AG09319 (cell line): ENCODE results near the gene OVOL2.
"Not testable (repeated sequence)": the region's sequence is repeated elsewhere in the genome, so short reads cannot be mapped to it uniquely, and the experiment has no call there.

Experiments used
- DNase-seq: peaks from one replicate; pipeline ENCODE4 v3.0.0-alpha.2; 2010; ENCODE audit warnings: low read depth; ENCODE audit errors: extremely low read depth
- TF ChIP-seq, protein P1 (sequence below): IDR thresholded peaks from 2 replicates; pipeline ENCODE4 v1.5.1; 2011; ENCODE audit warnings: low read depth, mild to moderate bottlenecking, inconsistent platforms, low read length, moderate library complexity

The OVOL2 gene

DNA sequence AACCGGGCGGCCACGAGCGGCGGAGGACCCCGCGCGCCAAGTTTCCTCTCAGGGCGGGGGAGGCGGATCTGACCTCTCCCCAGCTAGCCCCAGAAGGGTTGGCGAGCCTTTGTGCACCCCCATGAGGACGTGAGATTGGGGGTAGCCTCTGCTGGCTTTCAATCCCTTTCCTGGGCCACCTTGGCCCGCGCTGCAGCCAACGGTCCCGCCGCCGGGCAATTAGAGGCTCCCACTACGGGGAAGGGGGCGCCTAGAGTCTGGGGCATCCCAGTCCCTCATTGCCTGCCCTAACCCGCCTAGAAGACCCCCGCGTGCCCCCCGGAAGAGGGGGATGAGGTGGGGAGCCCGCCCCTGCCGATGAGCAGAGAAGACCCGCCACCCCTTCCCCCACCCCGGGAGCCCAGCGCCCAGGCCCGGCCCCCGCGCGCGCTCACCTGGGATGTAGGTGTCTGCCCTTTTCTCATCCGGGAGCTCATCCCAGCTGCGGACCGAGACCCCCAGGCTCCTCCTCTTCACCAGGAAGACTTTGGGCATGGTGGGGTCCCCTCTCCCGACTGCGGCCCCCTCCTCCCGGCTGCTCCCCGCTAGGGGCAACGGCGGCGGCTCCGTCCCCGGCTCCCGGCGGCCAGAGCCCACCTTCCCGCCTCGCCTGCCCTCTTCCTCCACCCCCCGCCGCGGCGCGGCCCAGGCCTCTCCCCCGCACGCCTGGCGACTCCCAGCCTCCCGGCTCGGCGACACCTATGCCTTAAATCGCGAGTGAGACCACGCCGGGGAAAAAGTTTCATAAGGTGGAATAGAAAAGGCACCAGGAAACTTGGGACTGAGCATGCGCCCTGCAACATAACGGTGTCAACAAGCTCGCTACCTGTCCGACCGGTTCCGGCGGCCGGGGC, at the start of gene OVOL2:
Gene OVOL2 (minus strand): TSS at position 816 of the 893 bp plus-strand sequence. CDS start 282 bp downstream, at position 534.
- TF ChIP-seq, protein P1, sequence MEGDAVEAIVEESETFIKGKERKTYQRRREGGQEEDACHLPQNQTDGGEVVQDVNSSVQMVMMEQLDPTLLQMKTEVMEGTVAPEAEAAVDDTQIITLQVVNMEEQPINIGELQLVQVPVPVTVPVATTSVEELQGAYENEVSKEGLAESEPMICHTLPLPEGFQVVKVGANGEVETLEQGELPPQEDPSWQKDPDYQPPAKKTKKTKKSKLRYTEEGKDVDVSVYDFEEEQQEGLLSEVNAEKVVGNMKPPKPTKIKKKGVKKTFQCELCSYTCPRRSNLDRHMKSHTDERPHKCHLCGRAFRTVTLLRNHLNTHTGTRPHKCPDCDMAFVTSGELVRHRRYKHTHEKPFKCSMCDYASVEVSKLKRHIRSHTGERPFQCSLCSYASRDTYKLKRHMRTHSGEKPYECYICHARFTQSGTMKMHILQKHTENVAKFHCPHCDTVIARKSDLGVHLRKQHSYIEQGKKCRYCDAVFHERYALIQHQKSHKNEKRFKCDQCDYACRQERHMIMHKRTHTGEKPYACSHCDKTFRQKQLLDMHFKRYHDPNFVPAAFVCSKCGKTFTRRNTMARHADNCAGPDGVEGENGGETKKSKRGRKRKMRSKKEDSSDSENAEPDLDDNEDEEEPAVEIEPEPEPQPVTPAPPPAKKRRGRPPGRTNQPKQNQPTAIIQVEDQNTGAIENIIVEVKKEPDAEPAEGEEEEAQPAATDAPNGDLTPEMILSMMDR, result no peak
- DNase-seq, result no peak

DNA sequence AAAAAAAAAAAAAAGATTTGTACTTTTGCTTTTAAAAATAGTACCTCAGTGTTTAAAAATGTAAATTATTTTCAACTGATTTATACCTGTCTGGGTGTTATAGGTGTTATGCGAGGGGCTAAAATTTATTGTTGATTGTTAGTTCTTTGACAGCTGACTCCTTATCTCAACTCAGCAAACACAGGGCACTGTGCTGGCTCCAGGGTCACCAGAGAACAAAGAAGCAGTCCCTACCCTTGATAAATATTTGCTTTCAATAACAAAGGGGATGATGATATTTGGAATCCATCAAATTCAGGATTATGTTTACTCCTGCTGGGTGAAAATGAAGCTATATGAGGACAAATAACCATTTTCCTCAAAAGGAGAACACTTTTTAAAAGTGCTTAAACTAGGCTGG, 45.8 kb upstream of the OVOL2 start:
- TF ChIP-seq, protein P1, result no peak
- DNase-seq, result no peak

DNA sequence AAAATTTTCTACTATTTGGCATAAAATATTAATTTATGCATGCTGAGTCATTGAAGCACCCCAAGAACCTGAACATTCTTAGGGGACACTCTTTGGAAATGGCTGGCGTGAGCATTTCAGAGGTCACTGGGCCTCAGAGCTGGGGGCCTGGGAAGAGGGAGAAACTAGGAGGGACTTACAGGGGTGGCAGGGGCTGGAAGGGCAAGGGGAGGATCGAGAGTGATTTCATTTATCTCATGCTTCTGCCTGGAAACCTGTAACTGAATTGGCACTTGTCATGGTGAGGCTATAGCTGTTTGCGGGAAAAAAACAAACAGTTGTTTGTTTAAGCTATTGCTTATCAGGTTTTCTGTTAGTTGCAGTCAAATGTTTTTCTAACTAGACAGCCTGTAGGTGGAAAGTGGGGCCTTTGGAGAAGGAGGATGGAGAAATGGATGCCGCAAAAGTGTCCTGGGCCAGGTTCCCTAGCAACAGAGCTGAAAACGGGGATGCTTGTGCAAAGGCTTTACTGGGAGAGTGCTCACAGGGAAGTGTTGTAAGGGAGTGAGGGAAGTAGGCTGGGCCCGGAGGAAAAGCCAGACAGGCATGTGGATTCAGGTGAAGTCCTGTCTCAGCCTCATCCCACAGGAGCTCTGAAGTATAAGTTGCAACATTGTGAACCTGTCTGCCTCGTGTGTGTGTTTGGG, 43.6 kb upstream of the OVOL2 start:
- no peak for DNase-seq
- TF ChIP-seq, protein P1, result no peak

DNA sequence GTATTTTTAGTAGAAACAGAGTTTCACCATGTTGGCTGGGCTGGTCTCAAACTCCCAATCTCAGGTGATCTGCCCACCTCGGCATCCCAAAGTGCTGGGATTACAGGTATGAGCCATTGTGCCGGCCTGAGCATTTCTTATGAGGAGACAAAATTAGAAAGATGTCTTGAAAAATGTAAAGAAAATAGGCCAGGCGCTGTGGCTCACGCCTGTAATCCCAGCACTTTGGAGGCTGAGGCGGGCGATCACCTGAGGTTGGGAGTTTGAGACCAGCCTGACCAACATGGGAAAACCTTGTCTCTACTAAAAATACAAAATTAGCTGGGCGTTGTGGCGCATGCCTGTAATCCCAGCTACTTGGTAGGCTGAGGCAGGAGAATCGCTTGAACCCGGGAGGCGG, 42.9 kb upstream of the OVOL2 start:
- not testable (repeated sequence) for DNase-seq

DNA sequence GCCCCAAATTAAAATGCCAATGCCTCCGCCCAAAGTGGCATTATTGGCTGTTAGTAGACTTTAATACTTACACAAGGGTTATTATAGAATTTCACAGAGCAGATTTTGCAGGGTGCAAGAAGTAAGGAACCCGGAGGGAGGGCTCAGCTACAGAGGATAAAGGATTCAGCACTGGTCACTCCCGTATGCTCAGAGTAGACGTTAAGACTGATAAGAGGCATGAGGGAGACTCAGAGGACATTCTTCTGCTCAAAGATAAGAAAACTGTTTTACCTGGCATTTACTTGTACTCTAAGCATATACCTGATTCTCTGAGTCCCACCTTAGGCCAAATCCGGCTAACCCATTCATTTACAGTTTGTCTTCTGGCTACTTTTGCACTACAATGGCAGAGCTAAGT, 36.5 kb upstream of the OVOL2 start:
- no peak for DNase-seq
- TF ChIP-seq, protein P1, result no peak

DNA sequence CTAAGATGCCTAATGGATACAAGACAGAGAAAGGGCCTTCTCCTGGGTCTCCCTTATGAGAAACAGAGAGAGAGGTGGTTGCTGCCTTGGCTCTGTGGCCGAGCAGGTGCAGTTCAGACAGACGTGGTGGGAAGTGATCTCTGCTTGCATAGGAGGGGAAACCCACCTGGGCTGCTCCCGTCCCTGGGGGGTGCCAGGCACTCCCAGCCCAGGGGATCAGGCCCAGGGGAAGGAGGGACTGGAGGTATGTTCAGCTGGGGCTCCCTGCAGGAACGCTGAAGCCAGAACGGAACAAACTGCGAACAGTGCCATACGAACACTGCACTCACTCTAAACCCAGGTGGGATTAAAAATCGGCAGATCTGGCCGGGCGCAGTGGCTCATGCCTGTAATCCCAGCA, 35.7 kb upstream of the OVOL2 start:
- no peak for DNase-seq
- TF ChIP-seq, protein P1, result no peak

DNA sequence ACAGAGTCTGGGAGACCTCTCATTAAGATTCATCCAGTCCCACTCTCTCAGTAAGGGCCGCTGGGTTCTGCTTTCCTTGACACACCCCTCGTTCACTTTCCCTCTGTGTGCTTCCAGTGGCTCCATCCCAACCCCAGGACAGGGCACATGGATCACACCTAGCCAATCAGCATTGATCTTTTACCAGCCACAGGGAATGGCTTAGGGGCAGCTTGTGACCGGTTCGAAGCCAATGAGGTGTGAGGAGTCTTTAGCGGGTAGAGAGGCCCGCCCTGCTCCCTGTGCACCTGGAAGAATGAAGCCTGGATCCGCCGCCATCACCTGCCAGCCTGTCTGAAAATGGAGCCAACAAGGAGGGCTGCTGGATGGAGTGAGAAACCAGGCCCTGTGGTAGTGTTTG, 35.2 kb upstream of the OVOL2 start:
- TF ChIP-seq, protein P1, result no peak
- no peak for DNase-seq
